ENCODE measurements around the gene TLCD5. TPM values are rescaled to one million over a fixed set of nuclear protein-coding genes. Genes with fewer than 3 reads are reported as not detected.

The TLCD5 gene
- polyA plus RNA-seq (ENCODE audit: insufficient read length in 4 of 4): 10 to 100 TPM in 2 of 4 donors, 1 to 10 TPM in 2; 9.9 to 16.3 (median 11.7) TPM

- peak in 2 of 4 donors; percentile 50 to 55 for DNase-seq (ENCODE audit: low read depth in 4 of 4, low spot score in 2 of 4)
Measured at GRCh38 chr11:120324932-120325810, at the start of gene TLCD5. Gene TLCD5 (plus strand): TSS chr11:120325299. CDS start chr11:120327442, 2,143 bp downstream.

GRCh38 chr11:120279502-120279901, 45.6 kb upstream of the TLCD5 start:
- DNase-seq (ENCODE audit: low read depth in 4 of 4, low spot score in 2 of 4): no peak

- no peak for DNase-seq (ENCODE audit: low read depth in 4 of 4, low spot score in 2 of 4)
Measured at GRCh38 chr11:120280600-120281051, 44.5 kb upstream of the TLCD5 start.

GRCh38 chr11:120281143-120281795, 43.8 kb upstream of the TLCD5 start:
- no peak for DNase-seq (ENCODE audit: low read depth in 4 of 4, low spot score in 2 of 4)

GRCh38 chr11:120283124-120283523, 42.0 kb upstream of the TLCD5 start:
- no peak for DNase-seq (ENCODE audit: low read depth in 4 of 4, low spot score in 2 of 4)

GRCh38 chr11:120284272-120284671, 40.8 kb upstream of the TLCD5 start:
- DNase-seq (ENCODE audit: low read depth in 4 of 4, low spot score in 2 of 4): no peak

- no peak for DNase-seq (ENCODE audit: low read depth in 4 of 4, low spot score in 2 of 4)
Measured at GRCh38 chr11:120285256-120285655, 39.8 kb upstream of the TLCD5 start.

- no peak for DNase-seq (ENCODE audit: low read depth in 4 of 4, low spot score in 2 of 4)
Measured at GRCh38 chr11:120288021-120288420, 37.1 kb upstream of the TLCD5 start.

- no peak for DNase-seq (ENCODE audit: low read depth in 4 of 4, low spot score in 2 of 4)
Measured at GRCh38 chr11:120289426-120289825, 35.7 kb upstream of the TLCD5 start.

- no peak for DNase-seq (ENCODE audit: low read depth in 4 of 4, low spot score in 2 of 4)
Measured at GRCh38 chr11:120290956-120291355, 34.1 kb upstream of the TLCD5 start.

GRCh38 chr11:120293038-120293800, 31.9 kb upstream of the TLCD5 start:
- no peak for DNase-seq (ENCODE audit: low read depth in 4 of 4, low spot score in 2 of 4)

GRCh38 chr11:120294096-120294495, 31.0 kb upstream of the TLCD5 start:
- no peak for DNase-seq (ENCODE audit: low read depth in 4 of 4, low spot score in 2 of 4)

- DNase-seq (ENCODE audit: low read depth in 4 of 4, low spot score in 2 of 4): no peak
Measured at GRCh38 chr11:120295099-120295498, 30.0 kb upstream of the TLCD5 start.

GRCh38 chr11:120296554-120296953, 28.5 kb upstream of the TLCD5 start:
- no peak for DNase-seq (ENCODE audit: low read depth in 4 of 4, low spot score in 2 of 4)

- DNase-seq (ENCODE audit: low read depth in 4 of 4, low spot score in 2 of 4): no peak
Measured at GRCh38 chr11:120298461-120298860, 26.6 kb upstream of the TLCD5 start.

- DNase-seq (ENCODE audit: low read depth in 4 of 4, low spot score in 2 of 4): no peak
Measured at GRCh38 chr11:120302001-120302805, 22.9 kb upstream of the TLCD5 start.

- no peak for DNase-seq (ENCODE audit: low read depth in 4 of 4, low spot score in 2 of 4)
Measured at GRCh38 chr11:120303004-120303637, 22.0 kb upstream of the TLCD5 start.

- no peak for DNase-seq (ENCODE audit: low read depth in 4 of 4, low spot score in 2 of 4)
Measured at GRCh38 chr11:120304526-120304925, 20.6 kb upstream of the TLCD5 start.

- DNase-seq (ENCODE audit: low read depth in 4 of 4, low spot score in 2 of 4): no peak
Measured at GRCh38 chr11:120305286-120305685, 19.8 kb upstream of the TLCD5 start.
